GM23248 (cell line): ENCODE data around the gene ACADS. TPM values are rescaled to one million over a fixed set of nuclear protein-coding genes. Genes with fewer than 3 reads are reported as not detected.

Experiments
- DNase-seq: peaks from one replicate; pipeline ENCODE4 v3.0.0-alpha.2; 2015
- H2AFZ ChIP-seq: fragments of 200-600 bp; sonication (generic); 2 replicates; pipeline ENCODE4 v1.6.1; 2016; ENCODE audit warnings: antibody characterized with exemption
- H3F3A ChIP-seq: fragments of 200-600 bp; sonication (generic); 2 replicates; pipeline ENCODE4 v1.6.1; 2016; ENCODE audit warnings: mild to moderate bottlenecking, antibody characterized with exemption, mixed run types; ENCODE audit not compliant: insufficient read depth
- H3K27ac ChIP-seq: fragments of 200-600 bp; sonication (generic); 2 replicates; pipeline ENCODE4 v1.5.1; 2016; ENCODE audit warnings: mild to moderate bottlenecking
- H3K27me3 ChIP-seq: fragments of 200-600 bp; sonication (generic); replicated peaks from 2 replicates; pipeline ENCODE4 v1.6.1; 2016; ENCODE audit warnings: mild to moderate bottlenecking; ENCODE audit not compliant: insufficient read depth
- H3K36me3 ChIP-seq: fragments of 200-600 bp; sonication (generic); 2 replicates; pipeline ENCODE4 v1.6.1; 2016; ENCODE audit warnings: low read depth, mild to moderate bottlenecking
- H3K4me1 ChIP-seq: fragments of 200-600 bp; sonication (generic); 2 replicates; pipeline ENCODE4 v1.6.1; 2016; ENCODE audit warnings: mild to moderate bottlenecking; ENCODE audit not compliant: insufficient read depth
- H3K4me2 ChIP-seq: fragments of 200-600 bp; sonication (generic); one replicate; pipeline ENCODE4 v1.6.1; 2016; ENCODE audit warnings: mild to moderate bottlenecking; ENCODE audit not compliant: unreplicated experiment
- H3K4me3 ChIP-seq: fragments of 200-600 bp; sonication (generic); 2 replicates; pipeline ENCODE4 v1.5.1; 2016; ENCODE audit warnings: mild to moderate bottlenecking
- H3K79me2 ChIP-seq: fragments of 200-600 bp; sonication (generic); 2 replicates; pipeline ENCODE4 v1.6.1; 2016; ENCODE audit warnings: mild to moderate bottlenecking; ENCODE audit not compliant: insufficient read depth
- H3K9ac ChIP-seq: fragments of 200-600 bp; sonication (generic); 2 replicates; pipeline ENCODE4 v1.6.1; 2016; ENCODE audit warnings: mild to moderate bottlenecking
- H3K9me2 ChIP-seq: fragments of 200-600 bp; sonication (generic); 2 replicates; pipeline ENCODE4 v1.6.1; 2016; ENCODE audit warnings: mixed run types, mild to moderate bottlenecking, moderate library complexity; ENCODE audit not compliant: insufficient read depth
- H3K9me3 ChIP-seq: fragments of 200-600 bp; sonication (generic); one replicate; pipeline ENCODE4 v1.6.1; 2017; ENCODE audit warnings: low read depth
- H4K20me1 ChIP-seq: fragments of 200-600 bp; sonication (generic); 2 replicates; pipeline ENCODE4 v1.6.0; 2016; ENCODE audit not compliant: insufficient read depth
- EZH2 ChIP-seq: fragments of 200-600 bp; sonication (generic); IDR thresholded peaks from 2 replicates; pipeline ENCODE4 v1.6.1; 2018; ENCODE audit warnings: antibody characterized with exemption, mild to moderate bottlenecking; ENCODE audit not compliant: insufficient read depth, poor library complexity, severe bottlenecking
- EZH2phosphoT487 ChIP-seq: fragments of 200-600 bp; sonication (generic); IDR thresholded peaks from 2 replicates; pipeline ENCODE4 v1.6.1; 2018; ENCODE audit warnings: antibody characterized with exemption, moderate library complexity, mild to moderate bottlenecking, low read depth; ENCODE audit not compliant: insufficient read depth
- WGBS, 2 experiments: methylation state at CpG; one replicate each; pipeline ENCODE4 v1.1.6; 2015 to 2017; ENCODE audit warnings: low lambda C conversion rate in 2 of 2, low coverage in 1 of 2; ENCODE audit errors: missing lambda C conversion rate in 2 of 2; 5-methylcytosine and 5-hydroxymethylcytosine counted together
- in situ Hi-C: fragments of 300-500 bp; cut with MboI; formaldehyde crosslinking; loops from 2 replicates; pipeline ENCODE4 v1.15.0; 2020
- polyA plus RNA-seq: library from polyadenylated mRNA; unstranded; fragments of >200 nt; fragmentation: Nextera tagmentation; extraction: Ambion mirVana; gene quantifications from 2 replicates; pipeline ENCODE4 v1.2.1, GENCODE V29; 2016
- total RNA-seq: library from RNA; depleted of rRNA; stranded (reverse); fragments of >200 nt; shearing (Covaris generic); gene quantifications from 2 replicates; pipeline ENCODE4 v1.2.3, GENCODE V29; 2014

The ACADS gene
- total and polyA plus RNA-seq, 2 experiments from 2014 or later: 10.5 to 14.5 TPM

- no peak overlapping the region for H2AFZ ChIP-seq
- H3K9me3 ChIP-seq: no peaks in the 10 kb centered on the region
- H3F3A ChIP-seq: no peaks in the 10 kb centered on the region
- H3K9ac ChIP-seq: no peak overlapping the region
- H3K4me2 ChIP-seq: no peak overlapping the region
- in situ Hi-C loops: no loop called here
- no peak overlapping the region for H3K27ac ChIP-seq
- H3K4me1 ChIP-seq: no peaks in the 10 kb centered on the region
- no peaks in the 10 kb centered on the region for H4K20me1 ChIP-seq
- 85 to 86% methylated on average over 2 to 3 of the region's 3 CpGs for WGBS, 2 experiments
- H3K36me3 ChIP-seq: peaks cover 35% of the 10 kb centered on the region
- no peak for DNase-seq
- TF ChIP-seq EZH2: no peak
- no peak for TF ChIP-seq EZH2phosphoT487
- peaks cover 31% of the 10 kb centered on the region for H3K79me2 ChIP-seq
- H3K4me3 ChIP-seq: no peak overlapping the region
- H3K9me2 ChIP-seq: no peaks in the 10 kb centered on the region
- no peaks in the 10 kb centered on the region for H3K27me3 ChIP-seq
These were observed 27.0 kb upstream of the ACADS start for GRCh38 chr12:120698665-120699064.

GRCh38 chr12:120699553-120699952, 26.1 kb upstream of the ACADS start:
- Histone ChIP-seq H3K9me2 (no peaks in the 10 kb centered on the region), H3K4me3 (no peak overlapping the region), H3K36me3 (peaks cover 33% of the 10 kb centered on the region), H3K4me2 (no peak overlapping the region), H3K27me3 (no peaks in the 10 kb centered on the region), H3K9me3 (no peaks in the 10 kb centered on the region), H2AFZ (no peak overlapping the region), H3F3A (no peaks in the 10 kb centered on the region), H3K4me1 (no peaks in the 10 kb centered on the region), H4K20me1 (no peaks in the 10 kb centered on the region), H3K27ac (no peak overlapping the region), H3K9ac (no peak overlapping the region), H3K79me2 (peaks cover 22% of the 10 kb centered on the region)
- WGBS, 2 experiments: 83 to 88% methylated on average over 7 of the region's 7 CpGs
- in situ Hi-C loops: no loop called here
- DNase-seq: no peak
- TF ChIP-seq EZH2phosphoT487 (no peak), EZH2 (no peak)

GRCh38 chr12:120700886-120701285, 24.7 kb upstream of the ACADS start:
- no peak overlapping the region for H2AFZ ChIP-seq
- peaks cover 20% of the 10 kb centered on the region for H3K36me3 ChIP-seq

GRCh38 chr12:120702637-120703036, 23.0 kb upstream of the ACADS start:
- Histone ChIP-seq H3K4me1 (no peaks in the 10 kb centered on the region), H3K9me2 (no peaks in the 10 kb centered on the region), H3K36me3 (peaks cover 5% of the 10 kb centered on the region; the same call in 1 of the 2 replicates), H3K9ac (no peak overlapping the region), H4K20me1 (no peaks in the 10 kb centered on the region), H3K9me3 (no peaks in the 10 kb centered on the region), H3K27ac (no peak overlapping the region), H3K4me2 (no peak overlapping the region), H3K79me2 (peaks cover 8% of the 10 kb centered on the region; the same call in 1 of the 2 replicates), H2AFZ (no peak overlapping the region), H3K27me3 (no peaks in the 10 kb centered on the region), H3K4me3 (no peak overlapping the region), H3F3A (no peaks in the 10 kb centered on the region)
- DNase-seq: no peak
- in situ Hi-C loops: no loop called here
- 100% methylated on average over 1 of the region's 1 CpG for WGBS, 2 experiments
- TF ChIP-seq EZH2 (no peak), EZH2phosphoT487 (no peak)

More at GRCh38 chr12:120700886-120701285, 24.7 kb upstream of the ACADS start:
- WGBS, 2 experiments: 96 to 99% methylated on average over 5 of the region's 5 CpGs
- no peak overlapping the region for H3K9ac ChIP-seq
- H3F3A ChIP-seq: no peaks in the 10 kb centered on the region
- in situ Hi-C loops: no loop called here
- no peak for DNase-seq
- no peaks in the 10 kb centered on the region for H3K4me1 ChIP-seq
- no peaks in the 10 kb centered on the region for H3K9me2 ChIP-seq
- TF ChIP-seq EZH2: no peak
- no peak for TF ChIP-seq EZH2phosphoT487
- H3K4me2 ChIP-seq: no peak overlapping the region
- no peaks in the 10 kb centered on the region for H3K27me3 ChIP-seq
- no peak overlapping the region for H3K27ac ChIP-seq
- no peak overlapping the region for H3K4me3 ChIP-seq
- H3K79me2 ChIP-seq: peaks cover 14% of the 10 kb centered on the region
- H3K9me3 ChIP-seq: no peaks in the 10 kb centered on the region
- H4K20me1 ChIP-seq: no peaks in the 10 kb centered on the region
